ENCODE measurements around the gene CEACAM19.
"Not testable (repeated sequence)": the region's sequence is repeated elsewhere in the genome, so short reads cannot be mapped to it uniquely, and the experiment has no call there.

Gene CEACAM19, protein sequence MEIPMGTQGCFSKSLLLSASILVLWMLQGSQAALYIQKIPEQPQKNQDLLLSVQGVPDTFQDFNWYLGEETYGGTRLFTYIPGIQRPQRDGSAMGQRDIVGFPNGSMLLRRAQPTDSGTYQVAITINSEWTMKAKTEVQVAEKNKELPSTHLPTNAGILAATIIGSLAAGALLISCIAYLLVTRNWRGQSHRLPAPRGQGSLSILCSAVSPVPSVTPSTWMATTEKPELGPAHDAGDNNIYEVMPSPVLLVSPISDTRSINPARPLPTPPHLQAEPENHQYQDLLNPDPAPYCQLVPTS

GRCh38 chr19:44671400-44671799, at the start of gene CEACAM19:
Gene CEACAM19, plus strand, starts transcription at chr19:44671482. Its CDS starts 450 bp downstream, at chr19:44671932.
- DNase-seq = no peak

- no peak for DNase-seq
These were observed 48.2 kb upstream of the CEACAM19 start for GRCh38 chr19:44623080-44623479.

GRCh38 chr19:44623626-44624025, 47.7 kb upstream of the CEACAM19 start:
- no peak for DNase-seq

DNA sequence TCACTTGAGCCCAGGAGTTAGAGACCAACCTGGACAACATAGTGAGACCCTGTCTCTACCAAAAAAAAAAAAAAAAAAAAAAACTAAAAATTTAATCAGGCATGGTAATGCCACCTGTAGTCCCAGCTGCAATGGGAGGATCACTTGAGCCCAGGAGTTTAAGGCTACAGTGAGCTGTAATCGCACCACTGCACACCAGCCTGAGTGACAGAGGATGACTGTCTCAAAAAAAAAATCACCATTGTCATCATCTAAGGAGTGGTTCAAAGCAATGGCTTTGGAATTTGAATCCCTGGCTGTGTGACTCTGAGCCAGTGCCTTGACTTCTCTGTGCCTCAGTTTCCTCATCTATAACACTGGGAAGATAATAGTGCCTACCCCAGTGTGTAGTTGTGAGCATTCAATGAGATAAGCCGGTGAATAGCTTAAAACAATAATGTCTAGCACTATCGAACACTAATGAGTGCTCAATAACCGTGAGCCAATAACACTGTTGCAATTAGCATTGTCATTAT, 46.4 kb upstream of the CEACAM19 start:
- no peak for DNase-seq

GRCh38 chr19:44625637-44626036, 45.6 kb upstream of the CEACAM19 start:
- DNase-seq = not testable (repeated sequence)

DNA sequence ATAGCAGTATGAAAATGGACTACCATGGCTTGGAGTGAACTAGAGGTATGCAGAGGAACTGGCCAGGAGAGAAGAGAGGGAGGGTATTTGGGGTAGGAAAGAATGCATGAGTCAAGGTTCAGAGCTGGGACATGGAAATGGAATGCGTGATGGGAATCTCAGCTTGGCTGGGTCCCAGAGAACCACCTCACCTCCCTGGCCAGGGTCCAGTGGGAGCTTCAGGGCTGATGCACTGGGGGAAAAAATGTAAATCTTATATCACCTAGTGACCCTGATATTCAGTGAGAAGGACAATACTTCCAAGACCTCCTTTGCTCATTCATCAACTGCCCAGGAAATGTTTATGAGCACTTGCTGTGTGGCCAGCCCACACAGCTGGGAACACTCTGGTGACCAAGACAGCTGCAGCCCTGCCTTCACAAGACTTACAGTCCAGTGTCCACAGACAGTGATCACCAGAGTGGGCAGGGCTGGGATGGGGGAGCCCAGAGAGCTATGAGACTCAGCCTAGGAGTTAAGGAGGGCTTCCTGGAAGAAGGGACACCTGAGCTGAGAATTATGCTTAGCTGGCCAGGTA, 45.1 kb upstream of the CEACAM19 start:
- DNase-seq = no peak

- no peak for DNase-seq
These were observed 43.7 kb upstream of the CEACAM19 start for GRCh38 chr19:44627631-44628030.

- DNase-seq = no peak
These were observed 42.5 kb upstream of the CEACAM19 start for GRCh38 chr19:44628793-44629192.

DNA sequence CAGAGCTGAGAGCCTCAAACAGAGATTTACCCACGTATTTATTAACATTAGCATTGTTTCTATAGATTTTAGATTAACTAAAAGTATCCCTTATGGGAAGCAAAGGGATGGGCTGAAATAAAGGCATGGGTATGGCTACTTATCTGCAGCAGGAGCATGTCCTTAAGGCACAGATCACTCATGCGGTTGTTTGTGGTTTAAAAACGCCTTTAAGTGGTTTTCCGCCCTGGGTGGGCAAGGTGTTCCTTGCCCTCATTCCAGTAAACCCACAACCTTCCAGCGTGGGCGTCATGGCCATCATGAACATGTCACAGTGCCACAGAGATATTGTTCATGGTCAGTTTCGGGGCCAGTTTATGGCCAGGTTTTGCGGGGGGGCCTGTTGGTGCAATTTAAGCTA, 39.7 kb upstream of the CEACAM19 start:
- not testable (repeated sequence) for DNase-seq

DNA sequence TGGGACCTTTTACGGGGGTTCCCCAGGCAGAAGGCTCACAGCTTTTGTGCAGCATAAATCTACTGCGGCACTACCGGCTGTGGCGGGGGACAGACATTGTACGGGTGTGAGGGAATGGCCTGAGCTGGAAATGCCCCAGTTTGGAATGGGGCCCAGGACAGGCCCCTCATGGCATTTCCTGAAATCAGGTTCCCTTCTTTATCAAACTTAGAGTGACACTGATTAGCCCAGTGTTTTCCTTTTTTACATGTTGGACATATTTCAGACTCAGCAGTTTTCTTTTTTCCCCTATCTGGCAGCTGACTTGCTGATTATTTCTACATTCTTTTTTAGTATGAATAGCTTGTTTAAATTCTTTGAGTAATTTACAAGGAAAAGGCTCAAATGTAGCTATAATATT, 37.2 kb upstream of the CEACAM19 start:
- DNase-seq = not testable (repeated sequence)

- no peak for DNase-seq
These were observed 36.5 kb upstream of the CEACAM19 start for GRCh38 chr19:44634785-44635184.

DNA sequence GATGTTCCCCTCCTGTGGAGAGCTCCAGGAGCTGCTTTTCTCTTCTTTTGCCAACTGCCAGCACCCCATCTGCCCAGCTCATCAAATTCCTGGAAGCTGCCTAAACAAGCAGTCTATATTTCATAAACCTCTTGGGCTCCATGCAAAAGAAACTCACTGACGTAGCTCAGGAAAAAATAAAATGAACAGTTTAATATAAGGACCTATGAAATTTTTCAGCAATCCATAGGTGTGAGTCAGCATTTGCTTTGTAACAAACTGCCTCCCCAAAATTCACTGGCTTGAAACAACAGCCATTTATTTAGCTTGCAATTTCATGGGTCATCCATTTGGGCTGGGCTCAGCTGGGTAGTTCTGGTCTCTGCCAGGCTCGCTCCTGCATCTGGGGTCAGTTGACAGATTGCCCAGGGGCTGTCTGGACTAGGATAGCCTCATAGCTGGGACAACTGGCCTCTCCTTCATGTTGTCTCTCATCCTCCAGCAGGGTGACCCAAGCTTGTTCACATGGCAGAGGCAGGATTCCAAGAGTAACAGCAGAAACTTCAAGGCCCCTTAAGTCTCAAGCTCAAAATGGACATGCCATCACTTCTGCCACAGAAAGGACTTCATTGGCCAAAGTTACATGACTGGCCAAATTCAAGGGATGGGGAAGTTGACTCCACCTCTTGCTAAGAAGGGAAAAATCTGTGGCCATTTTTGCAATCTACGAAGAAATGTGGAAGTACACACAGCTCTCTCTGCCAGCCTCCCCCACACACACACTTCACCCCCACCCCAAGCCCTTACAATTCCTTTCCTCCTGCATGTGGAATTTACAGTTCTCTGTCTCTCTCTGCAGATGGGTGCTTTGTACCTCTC, 35.5 kb upstream of the CEACAM19 start:
- no peak for DNase-seq

DNA sequence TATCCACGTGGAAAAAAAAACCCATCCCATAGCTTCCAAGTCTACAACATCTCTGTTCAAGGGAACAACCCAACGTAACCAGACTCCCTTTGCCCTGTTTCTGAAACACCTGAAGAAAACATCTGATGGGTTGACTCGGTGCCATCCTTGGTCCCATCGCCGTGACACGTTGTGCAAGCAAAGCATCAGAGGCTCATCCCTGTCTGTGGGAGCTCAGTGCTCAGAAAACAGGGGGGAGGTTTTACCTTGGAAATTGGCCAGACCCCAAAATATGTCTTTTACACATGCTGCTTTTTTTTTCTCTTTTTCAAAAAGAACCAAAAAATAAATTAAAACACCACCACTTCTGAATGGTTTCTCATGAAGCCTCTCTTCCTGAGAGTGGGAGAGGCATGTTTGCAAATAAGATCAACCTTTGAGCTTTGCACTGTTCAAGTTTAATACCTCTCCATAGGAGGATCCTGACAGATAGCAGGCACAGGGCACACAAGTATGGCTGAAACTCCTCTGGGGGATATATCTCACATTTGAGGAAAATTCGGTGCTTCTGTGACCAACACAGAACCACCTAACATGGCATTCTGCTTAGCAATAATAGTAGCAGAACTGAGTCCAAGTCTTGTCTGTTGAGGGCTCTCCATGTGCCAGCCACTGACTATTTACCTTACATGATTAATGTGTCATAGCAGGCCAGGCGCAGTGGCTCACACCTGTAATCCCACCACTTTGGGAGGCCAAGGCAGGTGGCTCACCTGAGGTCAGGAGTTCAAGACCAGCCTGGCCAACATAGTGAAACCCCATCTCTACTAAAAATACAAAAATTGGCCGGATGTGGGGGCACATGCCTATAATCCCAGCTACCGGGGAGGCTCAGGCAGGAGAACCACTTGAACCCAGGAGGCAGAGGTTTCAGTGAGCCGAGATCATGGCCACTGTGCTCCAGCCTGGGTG, 34.6 kb upstream of the CEACAM19 start:
- DNase-seq = no peak

DNA sequence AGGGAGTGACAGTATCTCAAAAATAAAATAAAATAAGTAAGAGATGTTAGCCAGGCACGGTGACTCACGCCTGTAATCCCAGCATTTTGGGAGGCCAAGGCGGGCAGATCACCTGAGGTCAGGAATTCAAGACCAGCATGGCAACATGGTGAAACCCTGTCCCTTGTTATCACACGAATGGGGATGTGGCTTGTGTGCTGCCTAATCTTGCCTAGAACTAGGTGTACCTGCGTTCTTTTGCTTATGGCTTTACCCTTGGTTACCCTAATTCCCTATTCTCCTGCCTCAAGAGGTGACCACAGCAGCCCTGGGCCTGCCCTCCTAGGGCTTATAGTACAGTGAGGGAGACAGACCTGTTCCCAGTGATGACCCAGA, 33.9 kb upstream of the CEACAM19 start:
- no peak for DNase-seq

DNA sequence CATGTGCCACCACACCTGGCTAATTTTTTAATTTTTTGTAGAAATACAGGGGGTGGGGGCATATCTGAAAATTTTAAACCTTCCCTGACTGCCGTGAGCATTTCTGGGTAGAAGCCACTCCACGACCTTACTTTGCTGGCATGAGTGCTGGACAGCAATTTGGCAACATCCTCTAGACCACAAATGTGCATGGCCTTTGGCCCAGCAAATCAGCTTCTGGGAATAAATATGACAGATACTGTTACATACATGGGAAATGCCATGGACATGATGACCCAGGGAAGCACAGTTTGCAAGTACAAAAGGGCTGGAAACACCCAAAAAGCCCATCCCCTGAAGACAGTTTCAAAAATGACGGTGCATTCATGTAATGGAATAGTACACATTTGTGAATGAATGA, 30.8 kb upstream of the CEACAM19 start:
- no peak for DNase-seq

DNA sequence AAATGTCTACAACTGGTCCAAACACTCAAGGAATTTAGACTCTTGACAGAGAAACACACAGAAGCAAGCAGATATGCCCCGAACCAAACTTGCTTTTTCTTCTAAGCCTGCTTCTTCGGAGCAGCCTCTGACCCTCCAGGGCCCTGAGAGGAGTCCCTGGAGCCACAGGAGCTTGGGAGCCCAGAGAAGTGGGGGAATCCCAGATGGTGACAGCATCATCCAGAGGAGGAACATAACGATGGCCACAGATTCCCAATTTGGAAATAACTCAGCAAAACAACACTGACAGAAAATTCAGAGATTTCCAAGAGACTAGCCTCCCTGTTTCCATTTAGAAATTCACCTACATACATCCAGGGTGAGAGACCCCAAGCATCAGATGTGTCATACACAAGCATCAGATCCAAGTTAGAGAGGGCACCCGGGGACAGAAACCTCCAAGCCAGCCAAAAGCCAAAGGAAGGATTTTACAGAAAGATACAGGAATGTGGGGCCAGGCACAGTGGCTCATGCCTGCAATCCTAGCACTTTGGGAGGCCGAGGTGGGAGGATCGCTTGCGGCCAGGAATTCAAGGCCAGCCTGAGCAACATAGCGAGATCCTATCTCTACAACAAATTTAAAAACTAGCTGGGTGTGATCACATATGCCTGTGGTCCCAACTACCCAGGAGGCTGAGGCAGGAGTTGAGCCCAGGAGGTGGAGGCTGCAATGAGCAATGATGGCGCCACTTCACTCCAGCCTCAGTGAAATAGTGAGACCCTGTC, 29.6 kb upstream of the CEACAM19 start:
- DNase-seq = no peak

DNA sequence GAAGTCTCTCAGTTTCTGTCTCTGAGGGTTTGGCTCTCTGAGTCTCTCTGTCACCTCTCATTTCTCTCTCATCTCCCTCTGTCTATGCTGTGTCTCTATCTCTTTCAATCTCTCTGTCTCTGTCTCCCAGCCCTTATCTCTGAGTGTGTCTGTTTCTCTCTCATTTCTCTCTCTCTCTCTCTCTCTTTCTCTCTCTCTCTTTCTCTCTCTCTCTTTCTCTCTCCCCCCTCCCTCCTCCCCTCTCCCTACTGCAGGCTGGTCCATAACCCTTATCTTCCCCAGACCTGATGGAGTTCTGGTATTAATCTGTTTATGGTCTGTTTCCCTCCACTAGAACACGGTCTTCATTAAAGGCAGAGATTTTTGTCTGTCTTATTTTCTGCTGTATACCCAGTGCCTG, 28.9 kb upstream of the CEACAM19 start:
- DNase-seq = no peak

GRCh38 chr19:44643605-44644401, 27.5 kb upstream of the CEACAM19 start, which contains the start of gene PVR:
Gene PVR, plus strand, starts transcription at chr19:44643910. Its CDS starts 187 bp downstream, at chr19:44644097.
- DNase-seq = peak; percentile 79

DNA sequence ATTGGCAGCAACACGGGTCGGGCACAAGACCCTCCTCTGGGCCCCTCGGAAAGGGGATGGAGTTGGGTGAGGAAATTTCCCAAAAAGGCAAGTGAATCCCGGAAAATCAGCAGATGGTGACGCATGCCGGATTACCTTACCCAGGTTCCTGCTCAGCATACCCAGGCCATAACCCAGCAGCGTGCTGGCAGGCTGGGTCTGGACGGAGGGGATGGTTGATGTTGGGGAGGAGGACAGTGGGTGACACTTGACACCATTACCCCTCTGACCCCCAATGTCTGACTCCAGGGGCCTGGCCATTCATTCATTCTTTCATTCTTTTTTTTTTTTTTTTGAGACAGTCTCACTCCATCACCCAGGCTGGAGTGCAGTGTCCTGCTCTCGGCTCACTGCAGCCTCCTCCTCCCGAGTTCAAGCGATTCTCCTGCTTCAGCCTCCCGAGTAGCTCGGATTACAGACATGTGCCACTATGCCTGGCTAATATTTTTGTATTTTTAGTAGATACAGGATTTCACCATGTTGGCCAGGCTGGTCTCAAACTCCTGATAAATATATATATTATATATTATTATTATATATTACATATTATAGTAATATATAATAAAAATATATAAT, 26.8 kb upstream of the CEACAM19 start:
- peak; percentile 59 for DNase-seq

DNA sequence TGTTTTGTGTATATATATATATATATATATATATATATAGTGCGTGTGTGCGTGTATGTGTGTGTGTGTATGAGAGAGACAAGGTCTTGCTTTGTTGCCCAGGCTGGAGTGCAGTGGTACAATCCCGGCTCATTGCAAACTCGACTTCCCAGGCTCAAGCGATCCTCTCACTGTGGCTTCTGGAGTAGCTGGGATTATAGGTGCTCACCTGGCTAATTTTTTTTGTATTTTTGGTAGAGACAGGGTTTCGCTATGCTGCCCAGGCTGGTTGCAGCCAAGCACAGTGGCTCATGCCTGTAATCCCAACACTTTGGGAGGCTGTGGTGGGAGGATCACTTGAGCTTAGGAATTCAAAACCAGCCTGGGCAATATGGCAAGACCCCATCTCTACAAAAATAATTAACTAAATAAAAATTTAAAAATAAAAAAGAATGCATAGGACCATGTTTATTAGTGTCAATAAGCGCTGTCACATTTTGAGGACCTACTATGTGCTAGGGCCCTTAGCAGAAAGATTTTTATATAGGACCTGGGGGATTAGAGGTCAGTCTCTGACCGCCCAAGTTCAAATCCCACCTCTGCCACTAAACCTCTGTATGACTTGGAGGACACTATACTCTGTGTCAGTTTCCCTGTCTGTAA, 25.8 kb upstream of the CEACAM19 start:
- DNase-seq = no peak

Measured in left hindlimb (tissue), 1 donor.